IMR-90 (cell line): ENCODE data around the gene NDUFA3. TPM values are rescaled to one million over a fixed set of nuclear protein-coding genes. Genes with fewer than 3 reads are reported as not detected.

Source experiments
- ATAC-seq: fragments of 200-7000 bp; cut with Tn5 transposase; 2 replicates; pipeline ENCODE4 v1.9.1; 2020; ENCODE audit warnings: low read depth, mild to moderate bottlenecking, moderate library complexity
- BruUV-seq: library from RNA; stranded (reverse); fragments of 400-500 nt; replicated peaks from 2 replicates; lab custom pipeline; 2021; lab: Mats Ljungman, UMichigan
- CTCF ChIA-PET: fragments of 300-600 bp; formaldehyde crosslinking; extraction: SDS; loops from one replicate; lab custom pipeline; 2021; ENCODE audit warnings: antibody characterized with exemption; lab: Yijun Ruan, JAX
- POLR2A ChIA-PET: fragments of 300-600 bp; sonication (Branson Sonifier 250); formaldehyde crosslinking; loops from one replicate; lab custom pipeline; 2022; ENCODE audit warnings: antibody characterized with exemption; ENCODE audit not compliant: unreplicated experiment; lab: Charles Lee
- DNase-seq: peaks from one replicate; pipeline ENCODE4 v3.0.0; 2013
- H2AFZ ChIP-seq: replicated peaks from 2 replicates; pipeline ENCODE3; 2013; ENCODE audit warnings: low read length, mild to moderate bottlenecking; ENCODE audit not compliant: poor library complexity
- H2AK5ac ChIP-seq: 2 replicates; pipeline ENCODE4 v1.6.1; 2013; ENCODE audit warnings: low read depth, low read length, inconsistent platforms
- H2AK9ac ChIP-seq: replicated peaks from 2 replicates; pipeline ENCODE3; 2013; ENCODE audit warnings: mild to moderate bottlenecking, low read depth, low read length, moderate library complexity; ENCODE audit not compliant: poor library complexity
- H2BK120ac ChIP-seq: 2 replicates; pipeline ENCODE4 v1.6.1; 2013; ENCODE audit warnings: low read depth, low read length, inconsistent platforms
- H2BK15ac ChIP-seq: 3 replicates; pipeline ENCODE4 v1.6.1; 2013; ENCODE audit warnings: low read depth, low read length, inconsistent platforms
- H2BK20ac ChIP-seq: 2 replicates; pipeline ENCODE4 v1.6.1; 2013; ENCODE audit warnings: low read depth, mild to moderate bottlenecking, inconsistent platforms, low read length, moderate library complexity
- H2BK5ac ChIP-seq: 2 replicates; pipeline ENCODE4 v1.6.1; 2013; ENCODE audit warnings: mild to moderate bottlenecking, low read depth, low read length, inconsistent platforms; ENCODE audit not compliant: poor library complexity, severe bottlenecking
- H3K14ac ChIP-seq: replicated peaks from 2 replicates; pipeline ENCODE4 v1.6.1; 2013; ENCODE audit warnings: low read depth, low read length, inconsistent platforms
- H3K18ac ChIP-seq: 2 replicates; pipeline ENCODE4 v1.6.1; 2013; ENCODE audit warnings: low read depth, low read length, control low read depth
- H3K23ac ChIP-seq: 2 replicates; pipeline ENCODE4 v1.6.1; 2013; ENCODE audit warnings: low read depth, low read length, inconsistent platforms
- H3K27ac ChIP-seq: 2 replicates; pipeline ENCODE4 v1.5.1; 2013; ENCODE audit warnings: mild to moderate bottlenecking, control low read depth, low read length; ENCODE audit not compliant: insufficient read depth
- H3K27me3 ChIP-seq: 2 replicates; pipeline ENCODE4 v1.6.1; 2013; ENCODE audit warnings: low read length; ENCODE audit not compliant: control insufficient read depth, insufficient read depth
- H3K36me3 ChIP-seq: 2 replicates; pipeline ENCODE4 v1.6.1; 2013; ENCODE audit warnings: low read length, mixed read lengths; ENCODE audit not compliant: control insufficient read depth, insufficient read depth
- H3K4ac ChIP-seq: 2 replicates; pipeline ENCODE4 v1.6.1; 2013; ENCODE audit warnings: low read depth, low read length, inconsistent platforms
- H3K4me1 ChIP-seq: 2 replicates; pipeline ENCODE4 v1.6.1; 2013; ENCODE audit warnings: low read length, mixed read lengths; ENCODE audit not compliant: control insufficient read depth, insufficient read depth
- H3K4me2 ChIP-seq: 2 replicates; pipeline ENCODE4 v1.6.1; 2013; ENCODE audit warnings: low read depth, mild to moderate bottlenecking, control low read depth, low read length, moderate library complexity
- H3K4me3 ChIP-seq: 2 replicates; pipeline ENCODE4 v1.5.1; 2013; ENCODE audit warnings: low read depth, mild to moderate bottlenecking, control low read depth, low read length, moderate library complexity; ENCODE audit not compliant: insufficient read depth
- H3K56ac ChIP-seq: 2 replicates; pipeline ENCODE4 v1.6.1; 2013; ENCODE audit warnings: low read length, inconsistent platforms; ENCODE audit not compliant: insufficient read depth; ENCODE audit errors: extremely low read depth
- H3K79me1 ChIP-seq, 2 experiments: 2 replicates each; pipeline ENCODE4 v1.6.1; 2013; ENCODE audit warnings: low read length in 2 of 2, inconsistent platforms in 1 of 2, low read depth in 1 of 2
- H3K9ac ChIP-seq: 2 replicates; pipeline ENCODE4 v1.6.1; 2013; ENCODE audit warnings: low read depth, low read length, control low read depth
- H3K9me1 ChIP-seq: 2 replicates; pipeline ENCODE4 v1.6.1; 2013; ENCODE audit warnings: low read length, inconsistent platforms; ENCODE audit not compliant: insufficient read depth
- H3K9me3 ChIP-seq: 2 replicates; pipeline ENCODE4 v1.6.1; 2013; ENCODE audit warnings: low read length; ENCODE audit not compliant: control insufficient read depth, insufficient read depth
- H4K20me1 ChIP-seq: 2 replicates; pipeline ENCODE4 v1.6.1; 2013; ENCODE audit warnings: low read length, inconsistent platforms; ENCODE audit not compliant: insufficient read depth
- H4K5ac ChIP-seq: 2 replicates; pipeline ENCODE4 v1.6.1; 2013; ENCODE audit warnings: mild to moderate bottlenecking, low read depth, low read length, control low read depth
- H4K8ac ChIP-seq, 2 experiments: 2 replicates each; pipeline ENCODE4 v1.6.1; 2013; ENCODE audit warnings: low read depth in 2 of 2, low read length in 2 of 2, control low read depth in 1 of 2, inconsistent platforms in 1 of 2
- H4K91ac ChIP-seq: 2 replicates; pipeline ENCODE4 v1.6.1; 2013; ENCODE audit warnings: low read depth, low read length, inconsistent platforms; ENCODE audit not compliant: insufficient read depth
- CHD1 ChIP-seq: IDR thresholded peaks from 2 replicates; pipeline ENCODE4 v1.6.1; 2012; ENCODE audit warnings: low read depth, low read length, improper control_type of control experiment
- CTCF ChIP-seq: conservative IDR thresholded peaks from 2 replicates; pipeline ENCODE4 v1.5.1; 2012; ENCODE audit warnings: mild to moderate bottlenecking, low read depth, low read length, improper control_type of control experiment
- MAZ ChIP-seq: IDR thresholded peaks from 2 replicates; pipeline ENCODE4 v1.6.1; 2012; ENCODE audit warnings: low read depth, mild to moderate bottlenecking, low read length, improper control_type of control experiment, moderate library complexity, borderline replicate concordance
- MXI1 ChIP-seq: IDR thresholded peaks from 2 replicates; pipeline ENCODE4 v1.6.1; 2012; ENCODE audit warnings: low read depth, mild to moderate bottlenecking, low read length, moderate library complexity, borderline replicate concordance
- NFE2L2 ChIP-seq: fragments of 150-350 bp; IDR thresholded peaks from 2 replicates; pipeline ENCODE4 v1.6.1; 2016; ENCODE audit warnings: low read depth, mild to moderate bottlenecking, low read length
- POLR2A ChIP-seq: IDR thresholded peaks from 2 replicates; pipeline ENCODE4 v1.6.1; 2012; ENCODE audit warnings: mild to moderate bottlenecking, low read depth, low read length
- RFX5 ChIP-seq: IDR thresholded peaks from 2 replicates; pipeline ENCODE4 v1.8.0; 2012; ENCODE audit warnings: low read depth, mild to moderate bottlenecking, low read length, moderate library complexity
- USF2 ChIP-seq: fragments of 150-350 bp; IDR thresholded peaks from 2 replicates; pipeline ENCODE4 v1.6.1; 2017; ENCODE audit warnings: mild to moderate bottlenecking, antibody characterized with exemption, low read length, low read depth
- WGBS, 2 experiments: methylation state at CpG; one replicate each; pipeline versions ENCODE4 v1.1.5 to v1.1.7; 2013; ENCODE audit warnings: missing lambda C conversion rate in 2 of 2; ENCODE audit not compliant: insufficient read length in 1 of 2; ENCODE audit errors: extremely low coverage in 2 of 2; 5-methylcytosine and 5-hydroxymethylcytosine counted together
- dilution Hi-C: fragments of 300-500 bp; cut with HindIII; formaldehyde crosslinking; loops from one replicate; pipeline ENCODE4 v1.14.3; 2018; ENCODE audit warnings: low sequenced_read_pairs; ENCODE audit not compliant: unreplicated experiment
- in situ Hi-C: fragments of 300-500 bp; cut with MboI; formaldehyde crosslinking; loops from 3 replicates; pipeline ENCODE4 v1.14.3; 2019; ENCODE audit warnings: low sequenced_read_pairs, inconsistent platforms, mixed read lengths
- intact Hi-C: fragments of 100-400 bp; cut with micrococcal nuclease; formaldehyde crosslinking; loops from 2 replicates; pipeline ENCODE4 v1.10.0; 2022
- polyA plus RNA-seq, 3 experiments: library from polyadenylated mRNA; depleted of rRNA; stranded (reverse); fragments of >200 nt; gene quantifications; 2 replicates each; pipeline ENCODE4 v1.2.3, GENCODE V29; 2012; ENCODE audit warnings: low replicate concordance in 1 of 3
- total RNA-seq: library from RNA; depleted of rRNA; stranded (reverse); fragments of >200 nt; gene quantifications from 2 replicates; pipeline ENCODE4 v1.2.3, GENCODE V29; 2012

Gene NDUFA3
- total and polyA plus RNA-seq, 2 of the 4 experiments (the other 2 are of a cell fraction) = 7.9 to 85.0 TPM

DNA sequence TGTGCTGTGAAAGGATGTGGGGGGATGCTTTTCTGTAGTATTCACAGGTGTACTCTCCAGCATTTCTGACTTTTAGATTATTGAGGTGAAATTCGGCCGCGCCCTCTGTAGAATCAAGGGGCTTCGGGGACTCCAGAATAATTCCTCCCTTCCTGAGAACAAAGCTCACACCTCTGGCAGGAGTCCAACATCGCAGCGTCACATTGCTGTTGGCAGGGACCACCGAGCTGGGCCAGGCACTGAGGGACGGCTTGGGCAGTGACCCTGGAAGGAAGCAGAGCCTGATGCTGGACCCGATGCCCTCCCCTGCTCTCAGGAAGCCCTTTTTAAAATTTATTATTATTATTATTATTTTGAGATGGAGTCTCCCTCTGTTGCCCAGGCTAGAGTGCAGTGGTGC is 27.8 kb upstream of the NDUFA3 start:
- dilution Hi-C loops = no loop called here
- Histone ChIP-seq H3K23ac (no peak overlapping the region), H3K9me1 (no peaks in the 10 kb centered on the region)

More for the DNA sequence above, 27.8 kb upstream of the NDUFA3 start:
- Histone ChIP-seq H3K4me3 (no peak overlapping the region), H3K14ac (no peak overlapping the region), H2AK5ac (no peak overlapping the region), H3K9me3 (peaks cover 2% of the 10 kb centered on the region; the same call in 1 of the 2 replicates), H3K27ac (no peak overlapping the region), H3K56ac (no peak overlapping the region), H3K9ac (no peak overlapping the region), H2BK15ac (no peak overlapping the region), H3K36me3 (no peaks in the 10 kb centered on the region), H3K79me1 (no peaks in the 10 kb centered on the region), H4K91ac (no peak overlapping the region), H4K5ac (no peak overlapping the region), H4K20me1 (no peaks in the 10 kb centered on the region), H2BK120ac (no peak overlapping the region), H2AK9ac (no peak overlapping the region), H3K4ac (no peak overlapping the region), H2BK20ac (no peak overlapping the region), H4K8ac (no peak overlapping the region), H3K4me1 (no peaks in the 10 kb centered on the region), H3K27me3 (no peaks in the 10 kb centered on the region), H2BK5ac (no peak overlapping the region), H2AFZ (no peak overlapping the region), H3K18ac (no peak overlapping the region), H3K4me2 (no peak overlapping the region)
- DNase-seq (no peak), ATAC-seq (no peak)
- no peak for TF ChIP-seq MXI1
- TF ChIP-seq USF2 = no peak
- no peak for TF ChIP-seq NFE2L2
- no peak for TF ChIP-seq CHD1
- no peak for TF ChIP-seq CTCF
- no peak for TF ChIP-seq MAZ
- no peak for TF ChIP-seq POLR2A
- TF ChIP-seq RFX5 = no peak
- WGBS, 2 experiments = no CpG with 5 or more reads among the region's 9 CpGs
- BruUV-seq = no TSS peak
- ChIA-PET CTCF (interaction anchor here (0.9 kb wide), 1 partner anchor 16 kb away, joined by 4 read pairs; no protein-coding TSS in a partner anchor), POLR2A (no interaction called here)
- in situ Hi-C loops (no loop called here), intact Hi-C loops (no loop called here)
